Liver (tissue), 9 donors: ENCODE results near the gene PSORS1C1. TPM values are rescaled to one million over a fixed set of nuclear protein-coding genes. Genes with fewer than 3 reads are reported as not detected.
"Not testable (repeated sequence)": the region's sequence is repeated elsewhere in the genome, so short reads cannot be mapped to it uniquely, and the experiment has no call there.

Source experiments
- DNase-seq: peaks from one replicate; pipeline ENCODE4 v3.0.0-alpha.2; 2017; ENCODE audit warnings: low spot score
- H3K27ac ChIP-seq, 2 donors: one replicate each; pipeline ENCODE4 v1.7.0; 2013; ENCODE audit warnings: inconsistent platforms in 2 of 2, low read length in 2 of 2, control low read depth in 1 of 2, low read depth in 1 of 2, mild to moderate bottlenecking in 1 of 2
- H3K27me3 ChIP-seq, 4 donors: one replicate each; pipeline versions ENCODE4 v1.6.1 to v1.7.0; 2013; ENCODE audit warnings: low read length in 3 of 4, inconsistent platforms in 1 of 4, mild to moderate bottlenecking in 1 of 4, moderate library complexity in 1 of 4; ENCODE audit not compliant: control insufficient read depth in 4 of 4, insufficient read depth in 4 of 4
- H3K36me3 ChIP-seq, 4 donors: one replicate each; pipeline versions ENCODE4 v1.6.1 to v1.7.0; 2013; ENCODE audit warnings: low read length in 3 of 4, mild to moderate bottlenecking in 3 of 4, low read depth in 1 of 4, moderate library complexity in 1 of 4; ENCODE audit not compliant: control insufficient read depth in 4 of 4, insufficient read depth in 3 of 4
- H3K4me1 ChIP-seq, 4 donors: one replicate each; pipeline versions ENCODE4 v1.6.1 to v1.7.0; 2013; ENCODE audit warnings: low read length in 3 of 4, mild to moderate bottlenecking in 3 of 4, moderate library complexity in 1 of 4; ENCODE audit not compliant: control insufficient read depth in 4 of 4, insufficient read depth in 4 of 4
- H3K4me3 ChIP-seq, 3 donors: one replicate each; pipeline versions ENCODE4 v1.6.1 to v1.7.0; 2013; ENCODE audit warnings: low read length in 3 of 3, control low read depth in 1 of 3, low read depth in 1 of 3, mild to moderate bottlenecking in 1 of 3
- H3K9ac ChIP-seq, 2 donors: one replicate each; pipeline ENCODE4 v1.7.0; 2013; ENCODE audit warnings: low read length in 2 of 2, mild to moderate bottlenecking in 2 of 2, moderate library complexity in 2 of 2, control low read depth in 1 of 2, low read depth in 1 of 2
- H3K9me3 ChIP-seq, 4 donors: one replicate each; pipeline versions ENCODE4 v1.6.1 to v1.7.0; 2013; ENCODE audit warnings: low read length in 3 of 4; ENCODE audit not compliant: control insufficient read depth in 4 of 4
- EGR1 ChIP-seq, 2 donors: IDR thresholded peaks; 2 replicates each; pipeline ENCODE4 v1.6.1; 2016 to 2018; ENCODE audit warnings: antibody characterized with exemption in 2 of 2, low read depth in 2 of 2
- FOXA2 ChIP-seq: IDR thresholded peaks from 2 replicates; pipeline ENCODE4 v1.6.1; 2016; ENCODE audit warnings: antibody characterized with exemption
- GABPA ChIP-seq, 2 donors: IDR thresholded peaks in 1 of 2; conservative IDR thresholded peaks in 1 of 2; 2 replicates each; pipeline ENCODE4 v1.6.1; 2016; ENCODE audit warnings: antibody characterized with exemption in 2 of 2, mild to moderate bottlenecking in 1 of 2, moderate library complexity in 1 of 2
- HNF4A ChIP-seq, 2 donors: conservative IDR thresholded peaks; 2 replicates each; pipeline ENCODE4 v1.6.1; 2016; ENCODE audit warnings: antibody characterized with exemption in 2 of 2, mild to moderate bottlenecking in 2 of 2
- HNF4G ChIP-seq: IDR thresholded peaks from 2 replicates; pipeline ENCODE4 v1.6.1; 2016; ENCODE audit warnings: antibody characterized with exemption
- NR2F2 ChIP-seq: IDR thresholded peaks from 2 replicates; pipeline ENCODE4 v1.6.1; 2016; ENCODE audit warnings: antibody characterized with exemption
- RXRA ChIP-seq, 2 donors: IDR thresholded peaks; 2 replicates each; pipeline ENCODE4 v1.6.1; 2017 to 2018; ENCODE audit warnings: antibody characterized with exemption in 2 of 2, mild to moderate bottlenecking in 1 of 2
- TAF1 ChIP-seq: conservative IDR thresholded peaks from 2 replicates; pipeline ENCODE4 v1.6.1; 2016; ENCODE audit warnings: antibody characterized with exemption, mild to moderate bottlenecking
- YY1 ChIP-seq: IDR thresholded peaks from 2 replicates; pipeline ENCODE4 v1.6.1; 2016; ENCODE audit warnings: antibody characterized with exemption, mild to moderate bottlenecking
- WGBS: extraction: QIAGEN DNeasy Blood & Tissue Kit; methylation state at CpG from one replicate; pipeline ENCODE4 v1.1.7; 2013; 5-methylcytosine and 5-hydroxymethylcytosine counted together
- polyA plus RNA-seq, 2 donors: library from polyadenylated mRNA; stranded (reverse) in 1 of 2; unstranded in 1 of 2; fragments of 200-250 nt in 1 of 2; fragments of >200 nt in 1 of 2; fragmentation: Nextera tagmentation in 1 of 2; extraction: Ambion mirVana in 1 of 2; gene quantifications; one replicate each; pipeline versions ENCODE4 v1.2.1 to v1.2.3, GENCODE V29; 2013 to 2015
- total RNA-seq, 2 donors: library from RNA; depleted of rRNA; stranded (reverse); fragments of >200 nt; gene quantifications; one replicate each; pipeline ENCODE4 v1.2.3, GENCODE V29; 2014
- TF ChIP-seq, protein P1 (sequence below): IDR thresholded peaks from 2 replicates; pipeline ENCODE4 v1.6.1; 2016; ENCODE audit warnings: antibody characterized with exemption
- TF ChIP-seq, protein P2 (sequence below): IDR thresholded peaks from 2 replicates; pipeline ENCODE4 v1.6.1; 2016; ENCODE audit warnings: antibody characterized with exemption
- TF ChIP-seq, protein P3 (sequence below): IDR thresholded peaks from 2 replicates; pipeline ENCODE4 v1.6.1; 2016; ENCODE audit warnings: antibody characterized with exemption
- TF ChIP-seq, protein P4 (sequence below): IDR thresholded peaks from 2 replicates; pipeline ENCODE4 v1.6.1; 2016; ENCODE audit warnings: antibody characterized with exemption, mild to moderate bottlenecking
- donor health status: healthy.
- donor health status: healthy.
- donor health status: healthy.
- donor health status: healthy.
- donor health status: healthy.

PSORS1C1 gene
- total and polyA plus RNA-seq, 4 donors: under 0.01 to 0.08 TPM; not detected in 2

DNA sequence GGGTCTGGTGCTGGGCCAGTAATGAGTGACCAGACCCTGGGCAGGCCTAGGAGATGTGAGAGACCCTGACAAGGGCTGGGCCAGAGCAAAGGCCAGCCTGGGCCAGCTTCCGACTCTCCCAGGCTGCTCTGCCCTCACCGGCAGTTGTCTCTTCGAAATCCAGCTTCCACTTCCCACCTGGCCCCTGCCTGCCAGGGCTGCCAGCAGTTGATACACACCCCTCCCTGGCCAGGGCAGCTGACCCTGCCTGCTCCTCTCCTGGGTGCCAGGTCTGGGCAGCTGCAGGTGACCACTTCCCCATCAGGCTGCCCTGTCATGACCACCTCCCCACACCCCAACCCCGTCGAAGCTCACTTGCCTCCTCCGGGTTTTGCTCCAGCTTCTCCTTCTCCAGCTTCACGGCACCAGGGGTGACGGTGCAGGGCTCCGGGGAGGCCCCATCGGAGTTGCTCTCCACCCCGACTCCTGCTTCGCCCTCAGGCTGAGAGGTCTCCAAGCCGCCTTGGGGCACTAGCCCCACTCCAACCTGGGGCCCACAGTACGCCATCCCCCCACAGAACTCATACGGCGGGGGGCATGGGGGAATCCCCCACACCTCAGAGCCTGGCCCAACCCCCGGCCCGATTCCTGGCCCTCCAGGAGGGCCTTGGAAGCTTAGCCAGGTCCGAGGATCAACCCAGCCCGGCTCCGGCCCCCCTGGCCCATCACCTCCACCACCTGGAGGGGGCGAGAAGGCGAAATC is 55.4 kb downstream of the PSORS1C1 start:
- not testable (repeated sequence) for H3K9ac ChIP-seq, H3K4me1 ChIP-seq, H3K27ac ChIP-seq, DNase-seq, H3K36me3 ChIP-seq, H3K27me3 ChIP-seq, H3K9me3 ChIP-seq, H3K4me3 ChIP-seq
- WGBS: 71% methylated on average over 23 of the region's 23 CpGs

DNA sequence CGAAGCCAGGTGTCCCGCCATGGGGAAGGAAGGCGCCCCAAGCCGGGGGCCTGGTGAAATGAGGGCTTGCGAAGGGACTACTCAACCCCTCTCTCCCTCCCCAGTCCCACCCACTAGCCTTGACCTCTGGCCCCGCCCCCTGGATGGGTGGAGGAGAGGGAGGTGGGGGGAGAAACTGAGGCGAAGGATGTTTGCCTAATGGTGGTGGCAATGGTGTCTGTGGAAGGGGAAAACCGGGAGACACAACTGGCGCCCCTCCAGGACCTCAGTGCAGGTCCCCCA is 55.9 kb downstream of the PSORS1C1 start, which contains the start of gene POU5F1:
POU5F1 (minus strand) TSS at position 83 of the 282 bp plus-strand sequence; CDS start at position 21, 62 bp downstream.
- Histone ChIP-seq H3K27me3 (no peaks in the 10 kb centered on the region), H3K9ac (no peak within 1 kb of the TSS), H3K36me3 (no peaks in the 10 kb centered on the region), H3K4me3 (no peak within 1 kb of the TSS), H3K4me1 (no peaks in the 10 kb centered on the region), H3K9me3 (no peaks in the 10 kb centered on the region), H3K27ac (no peak within 1 kb of the TSS)
- TF ChIP-seq, protein P1, sequence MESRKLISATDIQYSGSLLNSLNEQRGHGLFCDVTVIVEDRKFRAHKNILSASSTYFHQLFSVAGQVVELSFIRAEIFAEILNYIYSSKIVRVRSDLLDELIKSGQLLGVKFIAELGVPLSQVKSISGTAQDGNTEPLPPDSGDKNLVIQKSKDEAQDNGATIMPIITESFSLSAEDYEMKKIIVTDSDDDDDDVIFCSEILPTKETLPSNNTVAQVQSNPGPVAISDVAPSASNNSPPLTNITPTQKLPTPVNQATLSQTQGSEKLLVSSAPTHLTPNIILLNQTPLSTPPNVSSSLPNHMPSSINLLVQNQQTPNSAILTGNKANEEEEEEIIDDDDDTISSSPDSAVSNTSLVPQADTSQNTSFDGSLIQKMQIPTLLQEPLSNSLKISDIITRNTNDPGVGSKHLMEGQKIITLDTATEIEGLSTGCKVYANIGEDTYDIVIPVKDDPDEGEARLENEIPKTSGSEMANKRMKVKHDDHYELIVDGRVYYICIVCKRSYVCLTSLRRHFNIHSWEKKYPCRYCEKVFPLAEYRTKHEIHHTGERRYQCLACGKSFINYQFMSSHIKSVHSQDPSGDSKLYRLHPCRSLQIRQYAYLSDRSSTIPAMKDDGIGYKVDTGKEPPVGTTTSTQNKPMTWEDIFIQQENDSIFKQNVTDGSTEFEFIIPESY: no peak
- no peak for TF ChIP-seq FOXA2
- TF ChIP-seq YY1: no peak
- TF ChIP-seq RXRA (IDR thresholded peaks at IDR 0.05): no peak
- TF ChIP-seq TAF1: no peak
- no peak for TF ChIP-seq EGR1 (IDR thresholded peaks at IDR 0.05; ENCODE audit: low read depth in 2 of 2)
- TF ChIP-seq, protein P2, sequence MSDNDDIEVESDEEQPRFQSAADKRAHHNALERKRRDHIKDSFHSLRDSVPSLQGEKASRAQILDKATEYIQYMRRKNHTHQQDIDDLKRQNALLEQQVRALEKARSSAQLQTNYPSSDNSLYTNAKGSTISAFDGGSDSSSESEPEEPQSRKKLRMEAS: no peak
- TF ChIP-seq, protein P3, sequence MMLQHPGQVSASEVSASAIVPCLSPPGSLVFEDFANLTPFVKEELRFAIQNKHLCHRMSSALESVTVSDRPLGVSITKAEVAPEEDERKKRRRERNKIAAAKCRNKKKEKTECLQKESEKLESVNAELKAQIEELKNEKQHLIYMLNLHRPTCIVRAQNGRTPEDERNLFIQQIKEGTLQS: no peak
- no peak for TF ChIP-seq HNF4G
- TF ChIP-seq GABPA (IDR thresholded peaks at IDR 0.05 in 1 of 2, conservative IDR thresholded peaks at IDR 0.05 in 1 of 2): no peak
- no peak for TF ChIP-seq HNF4A (conservative IDR thresholded peaks at IDR 0.05)
- no peak for TF ChIP-seq NR2F2
- TF ChIP-seq, protein P4, sequence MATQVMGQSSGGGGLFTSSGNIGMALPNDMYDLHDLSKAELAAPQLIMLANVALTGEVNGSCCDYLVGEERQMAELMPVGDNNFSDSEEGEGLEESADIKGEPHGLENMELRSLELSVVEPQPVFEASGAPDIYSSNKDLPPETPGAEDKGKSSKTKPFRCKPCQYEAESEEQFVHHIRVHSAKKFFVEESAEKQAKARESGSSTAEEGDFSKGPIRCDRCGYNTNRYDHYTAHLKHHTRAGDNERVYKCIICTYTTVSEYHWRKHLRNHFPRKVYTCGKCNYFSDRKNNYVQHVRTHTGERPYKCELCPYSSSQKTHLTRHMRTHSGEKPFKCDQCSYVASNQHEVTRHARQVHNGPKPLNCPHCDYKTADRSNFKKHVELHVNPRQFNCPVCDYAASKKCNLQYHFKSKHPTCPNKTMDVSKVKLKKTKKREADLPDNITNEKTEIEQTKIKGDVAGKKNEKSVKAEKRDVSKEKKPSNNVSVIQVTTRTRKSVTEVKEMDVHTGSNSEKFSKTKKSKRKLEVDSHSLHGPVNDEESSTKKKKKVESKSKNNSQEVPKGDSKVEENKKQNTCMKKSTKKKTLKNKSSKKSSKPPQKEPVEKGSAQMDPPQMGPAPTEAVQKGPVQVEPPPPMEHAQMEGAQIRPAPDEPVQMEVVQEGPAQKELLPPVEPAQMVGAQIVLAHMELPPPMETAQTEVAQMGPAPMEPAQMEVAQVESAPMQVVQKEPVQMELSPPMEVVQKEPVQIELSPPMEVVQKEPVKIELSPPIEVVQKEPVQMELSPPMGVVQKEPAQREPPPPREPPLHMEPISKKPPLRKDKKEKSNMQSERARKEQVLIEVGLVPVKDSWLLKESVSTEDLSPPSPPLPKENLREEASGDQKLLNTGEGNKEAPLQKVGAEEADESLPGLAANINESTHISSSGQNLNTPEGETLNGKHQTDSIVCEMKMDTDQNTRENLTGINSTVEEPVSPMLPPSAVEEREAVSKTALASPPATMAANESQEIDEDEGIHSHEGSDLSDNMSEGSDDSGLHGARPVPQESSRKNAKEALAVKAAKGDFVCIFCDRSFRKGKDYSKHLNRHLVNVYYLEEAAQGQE: no peak
- WGBS: 68% methylated on average over 9 of the region's 9 CpGs
- no peak for DNase-seq
